Caco-2 (cell line): ENCODE measurements around the gene CORO2B. TPM values are rescaled to one million over a fixed set of nuclear protein-coding genes. Genes with fewer than 3 reads are reported as not detected.

Experiments
- BruUV-seq: library from RNA; stranded (reverse); fragments of 400-500 nt; replicated peaks from 2 replicates; lab custom pipeline; 2021; lab: Mats Ljungman, UMichigan
- CTCF ChIA-PET: fragments of 300-600 bp; sonication (Branson Sonifier 250); formaldehyde crosslinking; loops from one replicate; lab custom pipeline; 2022; ENCODE audit warnings: antibody characterized with exemption; lab: Charles Lee
- POLR2A ChIA-PET: fragments of 300-600 bp; sonication (Branson Sonifier 250); formaldehyde crosslinking; loops from one replicate; lab custom pipeline; 2022; ENCODE audit warnings: antibody characterized with exemption; lab: Charles Lee
- DNase-seq, 2 experiments: peaks; one replicate each; pipeline versions ENCODE4 v3.0.0 to v3.0.0-alpha.2; 2020 to 2022
- H3K27me3 ChIP-seq: replicated peaks from 2 replicates; pipeline ENCODE4 v1.6.0; 2011; ENCODE audit warnings: low read length; ENCODE audit not compliant: control insufficient read depth, insufficient read depth
- H3K36me3 ChIP-seq: 2 replicates; pipeline ENCODE4 v1.5.1; 2011; ENCODE audit warnings: low read length; ENCODE audit not compliant: control insufficient read depth, insufficient read depth
- H3K4me1 ChIP-seq: fragments of 250-450 bp; sonication (Bioruptor Pico); 2 replicates; pipeline ENCODE4 v1.5.1; 2020; ENCODE audit warnings: mild to moderate bottlenecking
- H3K4me3 ChIP-seq: 2 replicates; pipeline ENCODE4 v1.5.1; 2011; ENCODE audit warnings: low read depth, mild to moderate bottlenecking, control low read depth, low read length
- H3K9me3 ChIP-seq: fragments of 250-450 bp; sonication (Bioruptor Pico); 2 replicates; pipeline ENCODE4 v1.5.1; 2020; ENCODE audit warnings: mild to moderate bottlenecking, moderate library complexity
- H3K27ac Mint-ChIP-seq: one replicate; pipeline ENCODE4 v1.8.0; 2022; ENCODE audit warnings: mixed read lengths; ENCODE audit not compliant: unreplicated experiment
- H3K27me3 Mint-ChIP-seq: one replicate; pipeline ENCODE4 v1.8.0; 2022; ENCODE audit warnings: mixed read lengths; ENCODE audit not compliant: insufficient read depth, unreplicated experiment
- H3K36me3 Mint-ChIP-seq: one replicate; pipeline ENCODE4 v1.8.0; 2022; ENCODE audit warnings: mild to moderate bottlenecking, mixed read lengths; ENCODE audit not compliant: insufficient read depth, unreplicated experiment
- H3K4me1 Mint-ChIP-seq: one replicate; pipeline ENCODE4 v1.8.0; 2022; ENCODE audit warnings: low read depth, mixed read lengths; ENCODE audit not compliant: unreplicated experiment
- H3K4me3 Mint-ChIP-seq: one replicate; pipeline ENCODE4 v1.8.0; 2022; ENCODE audit warnings: mild to moderate bottlenecking, moderate library complexity, mixed read lengths; ENCODE audit not compliant: unreplicated experiment
- H3K9me3 Mint-ChIP-seq: one replicate; pipeline ENCODE4 v1.8.0; 2022; ENCODE audit warnings: mixed read lengths; ENCODE audit not compliant: unreplicated experiment
- intact Hi-C: fragments of 100-400 bp; cut with micrococcal nuclease; formaldehyde crosslinking; loops from one replicate; pipeline ENCODE4 v1.10.0; 2022; ENCODE audit not compliant: unreplicated experiment
- total RNA-seq: library from RNA; stranded (reverse); gene quantifications from 2 replicates; pipeline ENCODE4 v1.2.3, GENCODE V29; 2022
- TF ChIP-seq, protein P1 (sequence below), 2 experiments: fragments of 200-600 bp in 1 of 2; IDR thresholded peaks; 1 replicate in 1 of 2; 2 replicates in 1 of 2; pipeline versions ENCODE4 v1.5.1 to v1.8.0; 2011 to 2022; ENCODE audit warnings: antibody characterized with exemption in 1 of 2, control low read depth in 1 of 2, inconsistent platforms in 1 of 2, low read depth in 1 of 2, low read length in 1 of 2, mild to moderate bottlenecking in 1 of 2, moderate library complexity in 1 of 2; ENCODE audit not compliant: insufficient read depth in 1 of 2, severe bottlenecking in 1 of 2, unreplicated experiment in 1 of 2

CORO2B gene
- total RNA-seq, 1 experiment from 2014 or later = 0.25 TPM

DNA sequence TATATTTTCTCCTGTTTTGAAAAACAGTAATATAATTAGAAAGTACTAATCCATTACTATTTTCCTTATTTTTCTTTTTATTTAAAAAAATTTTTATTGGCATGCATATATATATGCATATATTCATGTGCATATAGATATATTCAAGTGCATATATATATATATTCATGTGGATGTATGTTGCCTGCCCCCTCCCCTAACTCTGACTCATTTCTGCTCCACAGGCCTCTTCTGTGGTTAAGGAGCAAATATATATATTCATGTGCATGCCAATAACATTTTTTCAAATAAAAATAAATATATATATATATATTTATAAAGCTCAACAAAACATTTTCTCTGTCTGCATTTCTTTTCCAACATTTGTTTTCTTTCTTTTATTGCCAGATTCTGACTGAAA, 13.6 kb upstream of the CORO2B start:
- Mint-ChIP-seq H3K4me1 (peaks cover 7% of the 10 kb centered on the region), H3K27ac (no peak overlapping the region), H3K36me3 (no peaks in the 10 kb centered on the region), H3K9me3 (no peaks in the 10 kb centered on the region), H3K27me3 (peaks cover 20% of the 10 kb centered on the region), H3K4me3 (no peak overlapping the region)
- no peak for DNase-seq
- no peaks in the 10 kb centered on the region for H3K36me3 ChIP-seq
- ChIA-PET CTCF (no interaction called here), POLR2A (no interaction called here)
- no peak overlapping the region for H3K4me3 ChIP-seq
- intact Hi-C loops = no loop called here
- H3K4me1 ChIP-seq = no peaks in the 10 kb centered on the region
- H3K9me3 ChIP-seq = no peaks in the 10 kb centered on the region
- BruUV-seq = no TSS peak
- H3K27me3 ChIP-seq = no peaks in the 10 kb centered on the region
- TF ChIP-seq, protein P1, sequence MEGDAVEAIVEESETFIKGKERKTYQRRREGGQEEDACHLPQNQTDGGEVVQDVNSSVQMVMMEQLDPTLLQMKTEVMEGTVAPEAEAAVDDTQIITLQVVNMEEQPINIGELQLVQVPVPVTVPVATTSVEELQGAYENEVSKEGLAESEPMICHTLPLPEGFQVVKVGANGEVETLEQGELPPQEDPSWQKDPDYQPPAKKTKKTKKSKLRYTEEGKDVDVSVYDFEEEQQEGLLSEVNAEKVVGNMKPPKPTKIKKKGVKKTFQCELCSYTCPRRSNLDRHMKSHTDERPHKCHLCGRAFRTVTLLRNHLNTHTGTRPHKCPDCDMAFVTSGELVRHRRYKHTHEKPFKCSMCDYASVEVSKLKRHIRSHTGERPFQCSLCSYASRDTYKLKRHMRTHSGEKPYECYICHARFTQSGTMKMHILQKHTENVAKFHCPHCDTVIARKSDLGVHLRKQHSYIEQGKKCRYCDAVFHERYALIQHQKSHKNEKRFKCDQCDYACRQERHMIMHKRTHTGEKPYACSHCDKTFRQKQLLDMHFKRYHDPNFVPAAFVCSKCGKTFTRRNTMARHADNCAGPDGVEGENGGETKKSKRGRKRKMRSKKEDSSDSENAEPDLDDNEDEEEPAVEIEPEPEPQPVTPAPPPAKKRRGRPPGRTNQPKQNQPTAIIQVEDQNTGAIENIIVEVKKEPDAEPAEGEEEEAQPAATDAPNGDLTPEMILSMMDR (IDR thresholded peaks at IDR 0.05; ENCODE audit: insufficient read depth in 1 of 2, low read depth in 1 of 2, low read length in 1 of 2, severe bottlenecking in 1 of 2, unreplicated experiment in 1 of 2) = no peak

DNA sequence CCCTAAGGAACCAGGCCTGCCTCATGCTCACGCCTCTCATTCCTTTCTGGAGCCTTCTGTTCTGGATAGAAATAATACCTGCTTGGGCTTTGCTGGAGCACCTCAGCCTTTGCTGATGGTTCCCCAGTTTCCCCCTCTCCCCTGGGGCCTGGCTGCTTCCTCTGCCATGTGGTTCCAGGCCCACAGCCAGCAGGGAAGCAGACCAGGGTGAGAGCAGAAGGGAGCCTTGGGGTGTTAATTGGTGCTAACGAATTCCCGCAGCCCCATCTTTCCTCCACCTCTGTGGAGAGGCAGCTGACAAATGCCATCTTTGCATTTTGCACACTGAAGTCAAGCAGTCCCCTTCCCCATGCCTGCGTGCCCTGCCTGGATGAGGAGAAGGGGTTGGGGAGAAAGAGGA, 13.1 kb upstream of the CORO2B start:
- no peaks in the 10 kb centered on the region for H3K9me3 Mint-ChIP-seq
- ChIA-PET POLR2A (no interaction called here), CTCF (no interaction called here)
- no peaks in the 10 kb centered on the region for H3K36me3 Mint-ChIP-seq
- Histone ChIP-seq H3K36me3 (no peaks in the 10 kb centered on the region), H3K4me3 (no peak overlapping the region), H3K4me1 (no peaks in the 10 kb centered on the region), H3K9me3 (no peaks in the 10 kb centered on the region), H3K27me3 (no peaks in the 10 kb centered on the region)
- TF ChIP-seq, protein P1 (IDR thresholded peaks at IDR 0.05; ENCODE audit: insufficient read depth in 1 of 2, low read depth in 1 of 2, low read length in 1 of 2, severe bottlenecking in 1 of 2, unreplicated experiment in 1 of 2) = no peak
- no peak overlapping the region for H3K27ac Mint-ChIP-seq
- H3K4me3 Mint-ChIP-seq = no peak overlapping the region
- peaks cover 7% of the 10 kb centered on the region for H3K4me1 Mint-ChIP-seq
- BruUV-seq = no TSS peak
- intact Hi-C loops = no loop called here
- DNase-seq = peak in 1 of 2 experiments; percentile 5
- peaks cover 16% of the 10 kb centered on the region for H3K27me3 Mint-ChIP-seq

DNA sequence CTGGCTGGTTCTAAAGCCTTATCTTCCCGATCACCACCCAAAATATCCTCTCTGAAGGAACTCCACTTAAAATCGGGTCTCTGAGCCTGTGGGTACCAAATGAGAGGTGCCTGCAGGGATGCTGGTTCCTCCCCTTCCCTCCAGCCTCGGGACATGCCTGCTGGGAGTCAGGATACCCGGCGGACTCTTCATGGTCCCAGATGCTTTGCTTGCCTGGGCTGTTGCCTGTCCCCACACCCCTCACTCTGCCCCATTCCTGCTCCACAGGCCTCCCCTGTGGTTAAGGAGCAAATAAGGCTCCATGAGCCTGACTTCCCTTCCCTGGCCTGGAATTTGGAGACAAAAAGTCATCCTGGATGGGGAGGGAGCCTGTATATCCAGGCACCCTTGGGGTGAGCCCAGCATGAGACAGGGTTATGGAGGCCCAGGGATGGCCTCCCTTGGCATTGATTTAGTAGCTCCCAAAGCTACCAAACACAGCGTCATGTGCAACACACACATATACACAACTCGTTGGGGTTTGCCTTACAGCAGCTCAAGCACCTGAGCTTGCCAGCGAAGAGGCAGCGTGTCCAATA, 12.3 kb upstream of the CORO2B start:
- CTCF ChIA-PET = no interaction called here
- TF ChIP-seq, protein P1 (IDR thresholded peaks at IDR 0.05; ENCODE audit: insufficient read depth in 1 of 2, low read depth in 1 of 2, low read length in 1 of 2, severe bottlenecking in 1 of 2, unreplicated experiment in 1 of 2) = no peak

More for the DNA sequence above, 12.3 kb upstream of the CORO2B start:
- POLR2A ChIA-PET = no interaction called here
- H3K27me3 ChIP-seq = no peaks in the 10 kb centered on the region
- H3K9me3 ChIP-seq = no peaks in the 10 kb centered on the region
- BruUV-seq = no TSS peak
- no peaks in the 10 kb centered on the region for H3K36me3 Mint-ChIP-seq
- no peaks in the 10 kb centered on the region for H3K4me1 ChIP-seq
- peaks cover 7% of the 10 kb centered on the region for H3K4me1 Mint-ChIP-seq
- peak in 1 of 2 experiments; percentile 18 for DNase-seq
- H3K4me3 ChIP-seq = no peak overlapping the region
- no peaks in the 10 kb centered on the region for H3K9me3 Mint-ChIP-seq
- no peaks in the 10 kb centered on the region for H3K36me3 ChIP-seq
- H3K27me3 Mint-ChIP-seq = peaks cover 16% of the 10 kb centered on the region
- H3K4me3 Mint-ChIP-seq = no peak overlapping the region
- intact Hi-C loops = no loop called here
- H3K27ac Mint-ChIP-seq = no peak overlapping the region
